H9 (cell line): Measurements from ENCODE around the gene RXFP3. TPM values are rescaled to one million over a fixed set of nuclear protein-coding genes. Genes with fewer than 3 reads are reported as not detected.

Experiments used
- DNase-seq: peaks from one replicate; pipeline ENCODE4 v3.0.0-alpha.2; 2017
- H2AFZ ChIP-seq: one replicate; pipeline ENCODE4 v1.6.1; 2013; ENCODE audit warnings: mild to moderate bottlenecking, low read length, control low read depth, moderate library complexity
- H2AK5ac ChIP-seq: 2 replicates; pipeline ENCODE4 v1.6.1; 2013; ENCODE audit warnings: low read length, control low read depth, mixed read lengths; ENCODE audit not compliant: insufficient read length
- H2BK120ac ChIP-seq: one replicate; pipeline ENCODE4 v1.6.1; 2013; ENCODE audit warnings: low read depth, mild to moderate bottlenecking, low read length, control low read depth, inconsistent platforms; ENCODE audit not compliant: poor library complexity, severe bottlenecking
- H2BK12ac ChIP-seq: 2 replicates; pipeline ENCODE4 v1.6.1; 2013; ENCODE audit warnings: low read length, control low read depth, mixed read lengths, low read depth; ENCODE audit not compliant: insufficient read length
- H2BK15ac ChIP-seq: 2 replicates; pipeline ENCODE4 v1.6.1; 2013; ENCODE audit warnings: low read depth, low read length, control low read depth
- H2BK20ac ChIP-seq: one replicate; pipeline ENCODE4 v1.6.1; 2013; ENCODE audit warnings: low read depth, mild to moderate bottlenecking, low read length, control low read depth, inconsistent platforms; ENCODE audit not compliant: poor library complexity, severe bottlenecking
- H2BK5ac ChIP-seq: 2 replicates; pipeline ENCODE4 v1.6.1; 2013; ENCODE audit warnings: low read length, control low read depth, mixed read lengths; ENCODE audit not compliant: insufficient read length
- H3K14ac ChIP-seq: 2 replicates; pipeline ENCODE4 v1.6.1; 2013; ENCODE audit warnings: low read length, control low read depth; ENCODE audit not compliant: insufficient read depth
- H3K18ac ChIP-seq: 2 replicates; pipeline ENCODE4 v1.6.1; 2013; ENCODE audit warnings: low read depth, mild to moderate bottlenecking, mixed read lengths, low read length, control low read depth; ENCODE audit not compliant: insufficient read length
- H3K23ac ChIP-seq: 2 replicates; pipeline ENCODE4 v1.6.1; 2013; ENCODE audit warnings: low read length, control low read depth, mixed read lengths, low read depth; ENCODE audit not compliant: insufficient read length
- H3K23me2 ChIP-seq: 2 replicates; pipeline ENCODE4 v1.6.1; 2013; ENCODE audit warnings: low read depth, mild to moderate bottlenecking, mixed read lengths, low read length, control low read depth; ENCODE audit not compliant: insufficient read length, poor library complexity, severe bottlenecking
- H3K27ac ChIP-seq: 2 replicates; pipeline ENCODE4 v1.5.1; 2013; ENCODE audit warnings: low read length, control low read depth, mixed read lengths, low read depth; ENCODE audit not compliant: insufficient read length
- H3K27me3 ChIP-seq: 2 replicates; pipeline ENCODE4 v1.6.1; 2013; ENCODE audit warnings: low read length, control low read depth, inconsistent platforms; ENCODE audit not compliant: insufficient read depth
- H3K4ac ChIP-seq: 2 replicates; pipeline ENCODE4 v1.6.1; 2013; ENCODE audit warnings: low read depth, mild to moderate bottlenecking, control low read depth, inconsistent platforms, low read length, moderate library complexity
- H3K4me1 ChIP-seq: 2 replicates; pipeline ENCODE4 v1.6.1; 2013; ENCODE audit warnings: low read length, control low read depth, inconsistent platforms; ENCODE audit not compliant: insufficient read depth
- H3K4me2 ChIP-seq: 2 replicates; pipeline ENCODE4 v1.6.1; 2013; ENCODE audit warnings: low read length, control low read depth, mixed read lengths; ENCODE audit not compliant: insufficient read length, insufficient read depth
- H3K56ac ChIP-seq: 2 replicates; pipeline ENCODE4 v1.6.1; 2013; ENCODE audit warnings: low read depth, mild to moderate bottlenecking, mixed read lengths, low read length, control low read depth; ENCODE audit not compliant: insufficient read length
- H3K79me1 ChIP-seq: 2 replicates; pipeline ENCODE4 v1.6.1; 2013; ENCODE audit warnings: low read depth, mild to moderate bottlenecking, moderate library complexity, low read length, control low read depth, inconsistent platforms; ENCODE audit not compliant: insufficient read depth, poor library complexity, severe bottlenecking
- H3K79me2 ChIP-seq: 2 replicates; pipeline ENCODE4 v1.6.1; 2013; ENCODE audit warnings: low read length, control low read depth, inconsistent platforms; ENCODE audit not compliant: insufficient read depth
- H3K9ac ChIP-seq: 2 replicates; pipeline ENCODE4 v1.6.1; 2013; ENCODE audit warnings: low read length, control low read depth, mixed read lengths; ENCODE audit not compliant: insufficient read length; ENCODE audit errors: extremely low read depth
- H3K9me3 ChIP-seq: one replicate; pipeline ENCODE4 v1.6.1; 2013; ENCODE audit warnings: low read depth, low read length, inconsistent platforms; ENCODE audit not compliant: control insufficient read depth
- H3T11ph ChIP-seq: one replicate; pipeline ENCODE4 v1.6.1; 2013; ENCODE audit warnings: mild to moderate bottlenecking, low read length, control low read depth, inconsistent platforms
- H4K20me1 ChIP-seq: one replicate; pipeline ENCODE4 v1.6.1; 2013; ENCODE audit not compliant: control insufficient read depth, insufficient read length, insufficient read depth
- H4K5ac ChIP-seq: 2 replicates; pipeline ENCODE4 v1.6.1; 2013; ENCODE audit warnings: low read depth, mild to moderate bottlenecking, mixed read lengths, low read length, control low read depth; ENCODE audit not compliant: insufficient read length
- H4K8ac ChIP-seq: replicated peaks from 2 replicates; pipeline ENCODE4 v1.6.1; 2013; ENCODE audit warnings: low read length, control low read depth, mixed read lengths, low read depth; ENCODE audit not compliant: insufficient read length
- H4K91ac ChIP-seq: 2 replicates; pipeline ENCODE4 v1.6.1; 2013; ENCODE audit warnings: low read depth, mild to moderate bottlenecking, moderate library complexity, mixed read lengths, low read length, control low read depth; ENCODE audit not compliant: insufficient read length
- H3K27ac Mint-ChIP-seq, 3 experiments: 2 replicates in 2 of 3; 3 replicates in 1 of 3; pipeline ENCODE4 v1.8.0; 2020 to 2021; ENCODE audit warnings: mixed read lengths in 3 of 3, mild to moderate bottlenecking in 1 of 3, moderate library complexity in 1 of 3
- H3K27me3 Mint-ChIP-seq: 2 replicates; pipeline ENCODE4 v1.8.0; 2021; ENCODE audit warnings: low read depth, mild to moderate bottlenecking, moderate library complexity, mixed read lengths
- H3K36me3 Mint-ChIP-seq, 3 experiments: 2 replicates in 2 of 3; 3 replicates in 1 of 3; pipeline ENCODE4 v1.8.0; 2020 to 2021; ENCODE audit warnings: low read depth in 3 of 3, mixed read lengths in 3 of 3; ENCODE audit not compliant: insufficient read depth in 1 of 3
- H3K4me1 Mint-ChIP-seq, 2 experiments: 2 replicates each; pipeline ENCODE4 v1.8.0; 2020; ENCODE audit warnings: mixed read lengths in 2 of 2
- H3K4me3 Mint-ChIP-seq, 2 experiments: 2 replicates in 1 of 2; 3 replicates in 1 of 2; pipeline ENCODE4 v1.8.0; 2020 to 2021; ENCODE audit warnings: mild to moderate bottlenecking in 2 of 2, mixed read lengths in 2 of 2, moderate library complexity in 1 of 2
- H3K9me3 Mint-ChIP-seq, 2 experiments: 2 replicates in 1 of 2; 3 replicates in 1 of 2; pipeline ENCODE4 v1.8.0; 2020; ENCODE audit warnings: mild to moderate bottlenecking in 2 of 2, mixed read lengths in 2 of 2, moderate library complexity in 1 of 2
- WGBS: extraction: QIAGEN DNeasy Blood & Tissue Kit; methylation state at CpG from one replicate; pipeline ENCODE4 v1.1.7; 2013; ENCODE audit warnings: missing lambda C conversion rate, low lambda C conversion rate, mixed read lengths; ENCODE audit not compliant: insufficient read length; ENCODE audit errors: extremely low coverage; 5-methylcytosine and 5-hydroxymethylcytosine counted together
- total RNA-seq: library from RNA; stranded (reverse); gene quantifications from 2 replicates; pipeline ENCODE4 v1.2.1, GENCODE V29; 2021
- TF ChIP-seq, protein P1 (sequence below): fragments of 200-600 bp; sonication (generic); conservative IDR thresholded peaks from 3 replicates; pipeline ENCODE4 v1.8.0; 2021; ENCODE audit warnings: antibody characterized with exemption, mild to moderate bottlenecking

The RXFP3 gene
- total RNA-seq, 1 experiment from 2014 or later, result not detected

- H3K9me3 Mint-ChIP-seq, result no peaks in the 10 kb centered on the region
- Histone ChIP-seq H2AK5ac (no peak overlapping the region), H2BK5ac (no peak overlapping the region), H3K14ac (no peak overlapping the region), H4K8ac (no peak overlapping the region), H4K20me1 (no peaks in the 10 kb centered on the region), H3K79me2 (no peaks in the 10 kb centered on the region), H4K5ac (no peak overlapping the region), H2BK120ac (no peak overlapping the region), H4K91ac (no peak overlapping the region), H2BK15ac (no peak overlapping the region), H3K18ac (no peak overlapping the region), H3K27me3 (peaks cover 11% of the 10 kb centered on the region; the same call in 1 of the 2 replicates), H3T11ph (no peak overlapping the region), H3K79me1 (no peaks in the 10 kb centered on the region), H3K9ac (no peak overlapping the region), H3K4ac (no peak overlapping the region), H3K27ac (no peak overlapping the region), H3K9me3 (no peaks in the 10 kb centered on the region), H3K4me2 (no peak overlapping the region), H2BK12ac (no peak overlapping the region), H3K23me2 (peaks cover 10% of the 10 kb centered on the region), H3K56ac (no peak overlapping the region), H2AFZ (no peak overlapping the region), H2BK20ac (no peak overlapping the region), H3K4me1 (no peaks in the 10 kb centered on the region), H3K23ac (no peak overlapping the region)
- H3K36me3 Mint-ChIP-seq, result no peaks in the 10 kb centered on the region
- H3K4me1 Mint-ChIP-seq, result peaks cover 18 to 25% of the 10 kb centered on the region in 2 experiments
- no CpG with 5 or more reads among the region's 54 CpGs for WGBS
- H3K4me3 Mint-ChIP-seq, result peak overlapping the region; percentile 47 to 82; a peak in 3 of 5 replicates
- H3K27ac Mint-ChIP-seq, result no peak overlapping the region
- DNase-seq, result no peak
- peaks cover 38% of the 10 kb centered on the region for H3K27me3 Mint-ChIP-seq
- TF ChIP-seq, protein P1, sequence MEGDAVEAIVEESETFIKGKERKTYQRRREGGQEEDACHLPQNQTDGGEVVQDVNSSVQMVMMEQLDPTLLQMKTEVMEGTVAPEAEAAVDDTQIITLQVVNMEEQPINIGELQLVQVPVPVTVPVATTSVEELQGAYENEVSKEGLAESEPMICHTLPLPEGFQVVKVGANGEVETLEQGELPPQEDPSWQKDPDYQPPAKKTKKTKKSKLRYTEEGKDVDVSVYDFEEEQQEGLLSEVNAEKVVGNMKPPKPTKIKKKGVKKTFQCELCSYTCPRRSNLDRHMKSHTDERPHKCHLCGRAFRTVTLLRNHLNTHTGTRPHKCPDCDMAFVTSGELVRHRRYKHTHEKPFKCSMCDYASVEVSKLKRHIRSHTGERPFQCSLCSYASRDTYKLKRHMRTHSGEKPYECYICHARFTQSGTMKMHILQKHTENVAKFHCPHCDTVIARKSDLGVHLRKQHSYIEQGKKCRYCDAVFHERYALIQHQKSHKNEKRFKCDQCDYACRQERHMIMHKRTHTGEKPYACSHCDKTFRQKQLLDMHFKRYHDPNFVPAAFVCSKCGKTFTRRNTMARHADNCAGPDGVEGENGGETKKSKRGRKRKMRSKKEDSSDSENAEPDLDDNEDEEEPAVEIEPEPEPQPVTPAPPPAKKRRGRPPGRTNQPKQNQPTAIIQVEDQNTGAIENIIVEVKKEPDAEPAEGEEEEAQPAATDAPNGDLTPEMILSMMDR, result no peak
Observed at GRCh38 chr5:33937017-33937706, 976 bp downstream of the RXFP3 start.
